ENCODE results near the gene SORBS1.
A peak's percentile ranks its signal among the peaks of the same experiment; 100 is the strongest.

Gene SORBS1

DNA sequence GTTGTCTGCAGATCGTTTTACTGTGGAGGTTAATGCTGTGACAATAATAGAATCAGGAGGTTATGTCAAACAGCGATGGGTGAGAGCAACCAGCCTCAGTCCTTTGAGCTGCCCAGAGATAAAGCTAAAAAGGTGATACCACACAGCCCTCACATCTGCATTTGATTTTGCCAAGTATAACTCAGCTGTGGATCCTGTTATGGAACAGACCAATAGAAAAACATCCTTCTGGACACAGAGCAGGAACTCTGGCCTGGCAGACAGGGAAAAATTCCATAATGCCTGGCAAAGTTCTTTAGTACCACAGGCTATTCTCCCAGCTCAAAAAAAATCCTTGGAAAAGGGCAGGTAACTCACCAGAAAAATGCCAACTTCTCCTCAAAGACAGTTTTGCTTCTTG is 183.2 kb downstream of the SORBS1 start:
- peak; percentile 67 for ATAC-seq
- TF ChIP-seq ZNF70 (CRISPR knock-in tag; IDR thresholded peaks at IDR 0.05) (no peak), ZC3H10 (CRISPR knock-in tag; IDR thresholded peaks at IDR 0.05) (no peak), ZNF565 (CRISPR knock-in tag; conservative IDR thresholded peaks at IDR 0.05; ENCODE audit: low read depth) (no peak), TOX (CRISPR knock-in tag; IDR thresholded peaks at IDR 0.05; ENCODE audit: borderline replicate concordance) (no peak), OSR1 (CRISPR knock-in tag; IDR thresholded peaks at IDR 0.05) (no peak), ZNF8 (CRISPR knock-in tag; IDR thresholded peaks at IDR 0.05) (peak; percentile 61), ZFP30 (CRISPR knock-in tag; IDR thresholded peaks at IDR 0.05) (no peak), ARNTL (CRISPR knock-in tag; IDR thresholded peaks at IDR 0.05; ENCODE audit: borderline replicate concordance, low read depth) (no peak), RARB (CRISPR knock-in tag; IDR thresholded peaks at IDR 0.05) (no peak), TCF4 (CRISPR knock-in tag; IDR thresholded peaks at IDR 0.05; ENCODE audit: borderline replicate concordance) (peak; percentile 69; the same call in 1 of the 2 replicates), GLIS3 (CRISPR knock-in tag; IDR thresholded peaks at IDR 0.05) (no peak), ESRRG (CRISPR knock-in tag; IDR thresholded peaks at IDR 0.05) (no peak), CSDC2 (CRISPR knock-in tag; IDR thresholded peaks at IDR 0.05) (no peak)
- TF ChIP-seq, protein P1, sequence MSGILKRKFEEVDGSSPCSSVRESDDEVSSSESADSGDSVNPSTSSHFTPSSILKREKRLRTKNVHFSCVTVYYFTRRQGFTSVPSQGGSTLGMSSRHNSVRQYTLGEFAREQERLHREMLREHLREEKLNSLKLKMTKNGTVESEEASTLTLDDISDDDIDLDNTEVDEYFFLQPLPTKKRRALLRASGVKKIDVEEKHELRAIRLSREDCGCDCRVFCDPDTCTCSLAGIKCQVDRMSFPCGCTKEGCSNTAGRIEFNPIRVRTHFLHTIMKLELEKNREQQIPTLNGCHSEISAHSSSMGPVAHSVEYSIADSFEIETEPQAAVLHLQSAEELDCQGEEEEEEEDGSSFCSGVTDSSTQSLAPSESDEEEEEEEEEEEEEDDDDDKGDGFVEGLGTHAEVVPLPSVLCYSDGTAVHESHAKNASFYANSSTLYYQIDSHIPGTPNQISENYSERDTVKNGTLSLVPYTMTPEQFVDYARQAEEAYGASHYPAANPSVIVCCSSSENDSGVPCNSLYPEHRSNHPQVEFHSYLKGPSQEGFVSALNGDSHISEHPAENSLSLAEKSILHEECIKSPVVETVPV (CRISPR knock-in tag; IDR thresholded peaks at IDR 0.05) = no peak
- TF ChIP-seq, protein P2, sequence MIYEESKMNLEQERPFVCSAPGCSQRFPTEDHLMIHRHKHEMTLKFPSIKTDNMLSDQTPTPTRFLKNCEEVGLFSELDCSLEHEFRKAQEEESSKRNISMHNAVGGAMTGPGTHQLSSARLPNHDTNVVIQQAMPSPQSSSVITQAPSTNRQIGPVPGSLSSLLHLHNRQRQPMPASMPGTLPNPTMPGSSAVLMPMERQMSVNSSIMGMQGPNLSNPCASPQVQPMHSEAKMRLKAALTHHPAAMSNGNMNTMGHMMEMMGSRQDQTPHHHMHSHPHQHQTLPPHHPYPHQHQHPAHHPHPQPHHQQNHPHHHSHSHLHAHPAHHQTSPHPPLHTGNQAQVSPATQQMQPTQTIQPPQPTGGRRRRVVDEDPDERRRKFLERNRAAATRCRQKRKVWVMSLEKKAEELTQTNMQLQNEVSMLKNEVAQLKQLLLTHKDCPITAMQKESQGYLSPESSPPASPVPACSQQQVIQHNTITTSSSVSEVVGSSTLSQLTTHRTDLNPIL (CRISPR knock-in tag; IDR thresholded peaks at IDR 0.05; ENCODE audit: low read depth) = no peak
- TF ChIP-seq, protein P3, sequence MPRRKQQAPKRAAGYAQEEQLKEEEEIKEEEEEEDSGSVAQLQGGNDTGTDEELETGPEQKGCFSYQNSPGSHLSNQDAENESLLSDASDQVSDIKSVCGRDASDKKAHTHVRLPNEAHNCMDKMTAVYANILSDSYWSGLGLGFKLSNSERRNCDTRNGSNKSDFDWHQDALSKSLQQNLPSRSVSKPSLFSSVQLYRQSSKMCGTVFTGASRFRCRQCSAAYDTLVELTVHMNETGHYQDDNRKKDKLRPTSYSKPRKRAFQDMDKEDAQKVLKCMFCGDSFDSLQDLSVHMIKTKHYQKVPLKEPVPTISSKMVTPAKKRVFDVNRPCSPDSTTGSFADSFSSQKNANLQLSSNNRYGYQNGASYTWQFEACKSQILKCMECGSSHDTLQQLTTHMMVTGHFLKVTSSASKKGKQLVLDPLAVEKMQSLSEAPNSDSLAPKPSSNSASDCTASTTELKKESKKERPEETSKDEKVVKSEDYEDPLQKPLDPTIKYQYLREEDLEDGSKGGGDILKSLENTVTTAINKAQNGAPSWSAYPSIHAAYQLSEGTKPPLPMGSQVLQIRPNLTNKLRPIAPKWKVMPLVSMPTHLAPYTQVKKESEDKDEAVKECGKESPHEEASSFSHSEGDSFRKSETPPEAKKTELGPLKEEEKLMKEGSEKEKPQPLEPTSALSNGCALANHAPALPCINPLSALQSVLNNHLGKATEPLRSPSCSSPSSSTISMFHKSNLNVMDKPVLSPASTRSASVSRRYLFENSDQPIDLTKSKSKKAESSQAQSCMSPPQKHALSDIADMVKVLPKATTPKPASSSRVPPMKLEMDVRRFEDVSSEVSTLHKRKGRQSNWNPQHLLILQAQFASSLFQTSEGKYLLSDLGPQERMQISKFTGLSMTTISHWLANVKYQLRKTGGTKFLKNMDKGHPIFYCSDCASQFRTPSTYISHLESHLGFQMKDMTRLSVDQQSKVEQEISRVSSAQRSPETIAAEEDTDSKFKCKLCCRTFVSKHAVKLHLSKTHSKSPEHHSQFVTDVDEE (CRISPR knock-in tag; IDR thresholded peaks at IDR 0.05) = no peak
- TF ChIP-seq, protein P4, sequence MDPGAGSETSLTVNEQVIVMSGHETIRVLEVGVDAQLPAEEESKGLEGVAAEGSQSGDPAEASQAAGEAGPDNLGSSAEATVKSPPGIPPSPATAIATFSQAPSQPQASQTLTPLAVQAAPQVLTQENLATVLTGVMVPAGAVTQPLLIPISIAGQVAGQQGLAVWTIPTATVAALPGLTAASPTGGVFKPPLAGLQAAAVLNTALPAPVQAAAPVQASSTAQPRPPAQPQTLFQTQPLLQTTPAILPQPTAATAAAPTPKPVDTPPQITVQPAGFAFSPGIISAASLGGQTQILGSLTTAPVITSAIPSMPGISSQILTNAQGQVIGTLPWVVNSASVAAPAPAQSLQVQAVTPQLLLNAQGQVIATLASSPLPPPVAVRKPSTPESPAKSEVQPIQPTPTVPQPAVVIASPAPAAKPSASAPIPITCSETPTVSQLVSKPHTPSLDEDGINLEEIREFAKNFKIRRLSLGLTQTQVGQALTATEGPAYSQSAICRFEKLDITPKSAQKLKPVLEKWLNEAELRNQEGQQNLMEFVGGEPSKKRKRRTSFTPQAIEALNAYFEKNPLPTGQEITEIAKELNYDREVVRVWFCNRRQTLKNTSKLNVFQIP (CRISPR knock-in tag; IDR thresholded peaks at IDR 0.05; ENCODE audit: borderline replicate concordance, low read depth) = no peak

DNA sequence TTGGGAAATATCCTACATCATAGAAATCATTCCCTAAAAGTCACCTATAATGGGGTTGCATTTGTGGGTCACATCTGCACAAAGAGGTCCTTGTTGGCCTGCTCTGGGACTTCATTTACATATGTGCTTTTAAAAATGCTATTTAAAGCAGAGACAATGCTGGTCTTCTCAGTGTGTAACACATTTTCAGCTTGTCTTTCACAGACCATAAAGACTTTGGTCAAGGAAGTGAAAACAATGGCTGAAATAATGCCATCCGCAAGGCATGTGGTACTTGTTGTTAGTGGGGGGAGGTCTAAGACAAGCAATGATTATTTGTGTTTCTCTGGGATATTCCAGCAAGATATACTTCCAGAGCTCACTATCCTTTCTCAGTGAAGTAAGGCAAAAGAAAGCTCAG is 185.8 kb downstream of the SORBS1 start:
- TF ChIP-seq, protein P1 (CRISPR knock-in tag; IDR thresholded peaks at IDR 0.05) = no peak
- TF ChIP-seq TCF4 (CRISPR knock-in tag; IDR thresholded peaks at IDR 0.05; ENCODE audit: borderline replicate concordance) (no peak), ZC3H10 (CRISPR knock-in tag; IDR thresholded peaks at IDR 0.05) (no peak), TOX (CRISPR knock-in tag; IDR thresholded peaks at IDR 0.05; ENCODE audit: borderline replicate concordance) (no peak), OSR1 (CRISPR knock-in tag; IDR thresholded peaks at IDR 0.05) (no peak), ZFP30 (CRISPR knock-in tag; IDR thresholded peaks at IDR 0.05) (no peak), ZNF8 (CRISPR knock-in tag; IDR thresholded peaks at IDR 0.05) (no peak), PPARA (CRISPR knock-in tag; IDR thresholded peaks at IDR 0.05; ENCODE audit: borderline replicate concordance) (no peak), ZFP3 (CRISPR knock-in tag; IDR thresholded peaks at IDR 0.05) (no peak), ESRRG (CRISPR knock-in tag; IDR thresholded peaks at IDR 0.05) (no peak), GLIS3 (CRISPR knock-in tag; IDR thresholded peaks at IDR 0.05) (no peak), ZNF70 (CRISPR knock-in tag; IDR thresholded peaks at IDR 0.05) (no peak), ZNF565 (CRISPR knock-in tag; conservative IDR thresholded peaks at IDR 0.05; ENCODE audit: low read depth) (no peak), CSDC2 (CRISPR knock-in tag; IDR thresholded peaks at IDR 0.05) (no peak), RARB (CRISPR knock-in tag; IDR thresholded peaks at IDR 0.05) (no peak)
- TF ChIP-seq, protein P4 (CRISPR knock-in tag; IDR thresholded peaks at IDR 0.05; ENCODE audit: borderline replicate concordance, low read depth) = no peak
- TF ChIP-seq, protein P5, sequence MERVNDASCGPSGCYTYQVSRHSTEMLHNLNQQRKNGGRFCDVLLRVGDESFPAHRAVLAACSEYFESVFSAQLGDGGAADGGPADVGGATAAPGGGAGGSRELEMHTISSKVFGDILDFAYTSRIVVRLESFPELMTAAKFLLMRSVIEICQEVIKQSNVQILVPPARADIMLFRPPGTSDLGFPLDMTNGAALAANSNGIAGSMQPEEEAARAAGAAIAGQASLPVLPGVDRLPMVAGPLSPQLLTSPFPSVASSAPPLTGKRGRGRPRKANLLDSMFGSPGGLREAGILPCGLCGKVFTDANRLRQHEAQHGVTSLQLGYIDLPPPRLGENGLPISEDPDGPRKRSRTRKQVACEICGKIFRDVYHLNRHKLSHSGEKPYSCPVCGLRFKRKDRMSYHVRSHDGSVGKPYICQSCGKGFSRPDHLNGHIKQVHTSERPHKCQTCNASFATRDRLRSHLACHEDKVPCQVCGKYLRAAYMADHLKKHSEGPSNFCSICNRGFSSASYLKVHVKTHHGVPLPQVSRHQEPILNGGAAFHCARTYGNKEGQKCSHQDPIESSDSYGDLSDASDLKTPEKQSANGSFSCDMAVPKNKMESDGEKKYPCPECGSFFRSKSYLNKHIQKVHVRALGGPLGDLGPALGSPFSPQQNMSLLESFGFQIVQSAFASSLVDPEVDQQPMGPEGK (CRISPR knock-in tag; IDR thresholded peaks at IDR 0.05; ENCODE audit: borderline replicate concordance) = no peak
- TF ChIP-seq, protein P3 (CRISPR knock-in tag; IDR thresholded peaks at IDR 0.05) = no peak
- no peak for ATAC-seq

Data from SK-N-SH treated with all-trans-retinoic acid at 6 μM for 48 hours (cell line).